ENCODE results near the gene EXD3.

Gene EXD3

GRCh38 chr9:137301081-137301947 is 121.6 kb downstream of the EXD3 start:
- DNase-seq: no peak

DNA sequence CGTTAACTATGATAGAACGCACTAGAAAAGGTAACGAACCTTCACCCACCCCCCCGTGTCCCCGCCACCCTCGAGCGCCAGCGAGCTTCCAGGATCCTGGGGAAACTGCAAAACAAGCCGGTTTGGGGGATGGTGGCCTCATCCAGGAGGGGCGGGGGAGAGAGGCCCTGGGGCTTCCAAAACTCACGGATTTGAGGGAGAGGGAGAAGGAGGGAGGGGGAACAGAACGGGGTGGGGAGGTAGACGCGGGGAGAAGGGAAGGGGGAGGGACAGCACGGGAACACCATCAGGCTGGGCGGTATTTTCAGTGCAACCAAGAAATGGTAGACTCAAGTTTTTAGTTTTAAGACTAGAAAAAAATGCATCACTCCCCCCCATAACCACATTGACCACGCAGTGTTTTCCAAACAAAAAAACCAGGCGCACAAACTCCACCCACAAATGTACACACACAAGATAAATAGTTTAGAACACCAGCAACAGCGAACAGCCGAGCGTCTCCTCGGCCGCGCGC is 122.3 kb downstream of the EXD3 start:
- DNase-seq: no peak

DNA sequence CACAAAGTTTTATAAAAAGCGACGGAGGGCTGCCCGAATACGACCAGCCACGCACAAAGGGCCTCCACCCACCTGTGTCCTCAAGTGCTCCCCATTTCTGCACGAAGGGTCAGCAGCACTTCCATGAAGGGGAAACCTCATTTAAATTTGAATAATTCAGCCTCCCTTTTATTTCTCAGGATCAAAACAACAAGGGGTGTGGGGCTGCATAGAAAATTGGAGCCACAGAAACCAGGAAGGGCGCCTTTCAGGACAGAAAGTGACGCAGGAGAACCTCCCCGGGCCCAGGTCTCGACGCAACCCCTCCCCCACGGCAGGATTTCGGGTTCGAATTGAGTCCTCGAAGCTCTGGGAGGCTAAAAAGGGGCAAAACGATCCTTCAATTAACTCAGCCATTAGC is 123.0 kb downstream of the EXD3 start:
- DNase-seq: no peak

- DNase-seq: no peak
Measured at GRCh38 chr9:137299203-137299565, 123.8 kb downstream of the EXD3 start.

GRCh38 chr9:137298401-137299202 is 124.4 kb downstream of the EXD3 start:
- no peak for DNase-seq

GRCh38 chr9:137297966-137298365 is 125.0 kb downstream of the EXD3 start:
- no peak for DNase-seq

GRCh38 chr9:137296670-137297664 is 126.0 kb downstream of the EXD3 start:
- no peak for DNase-seq

DNA sequence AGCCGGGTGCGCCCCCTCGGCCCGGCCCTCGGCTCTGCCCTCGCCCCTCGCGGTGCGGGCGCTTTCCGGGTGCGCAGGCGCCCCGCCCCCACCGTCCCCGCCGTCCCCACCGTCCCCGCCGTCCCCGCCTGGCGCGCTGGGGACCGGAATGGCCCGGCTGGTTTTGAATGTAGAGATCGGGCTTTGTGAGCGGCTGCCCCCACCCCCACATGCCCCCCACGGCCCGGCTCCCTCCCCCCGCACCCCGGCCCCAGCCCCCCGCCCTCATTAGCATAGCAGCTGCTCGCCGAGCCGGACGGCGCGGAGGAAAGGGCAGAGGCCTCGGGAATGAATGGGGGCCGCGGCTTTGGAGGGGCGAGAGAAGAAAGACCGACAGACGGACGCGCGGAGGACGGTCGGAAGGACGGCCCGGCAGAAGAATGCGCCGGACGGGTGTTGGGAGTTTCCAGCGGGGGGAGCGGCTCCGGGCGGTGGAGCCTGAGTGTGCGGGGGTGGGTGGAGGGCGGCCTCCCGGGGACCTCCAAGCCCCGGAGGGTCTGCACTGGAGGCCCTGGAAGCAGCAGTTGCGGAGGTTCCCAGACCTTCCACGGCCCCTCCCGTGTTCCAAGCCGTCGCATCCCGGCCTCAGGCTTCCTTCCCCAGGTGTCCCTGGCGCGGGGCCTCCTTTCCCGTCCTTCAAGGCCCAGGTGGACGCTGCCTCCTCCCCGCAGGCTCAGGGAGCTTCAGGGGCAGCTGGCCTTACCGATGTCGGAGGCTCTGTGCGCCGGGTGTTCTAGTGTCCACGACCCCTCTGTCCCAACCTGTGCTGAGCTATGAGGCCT is 126.9 kb downstream of the EXD3 start:
- DNase-seq: no peak

- no peak for DNase-seq
Measured at GRCh38 chr9:137295238-137295811, 127.6 kb downstream of the EXD3 start.

DNA sequence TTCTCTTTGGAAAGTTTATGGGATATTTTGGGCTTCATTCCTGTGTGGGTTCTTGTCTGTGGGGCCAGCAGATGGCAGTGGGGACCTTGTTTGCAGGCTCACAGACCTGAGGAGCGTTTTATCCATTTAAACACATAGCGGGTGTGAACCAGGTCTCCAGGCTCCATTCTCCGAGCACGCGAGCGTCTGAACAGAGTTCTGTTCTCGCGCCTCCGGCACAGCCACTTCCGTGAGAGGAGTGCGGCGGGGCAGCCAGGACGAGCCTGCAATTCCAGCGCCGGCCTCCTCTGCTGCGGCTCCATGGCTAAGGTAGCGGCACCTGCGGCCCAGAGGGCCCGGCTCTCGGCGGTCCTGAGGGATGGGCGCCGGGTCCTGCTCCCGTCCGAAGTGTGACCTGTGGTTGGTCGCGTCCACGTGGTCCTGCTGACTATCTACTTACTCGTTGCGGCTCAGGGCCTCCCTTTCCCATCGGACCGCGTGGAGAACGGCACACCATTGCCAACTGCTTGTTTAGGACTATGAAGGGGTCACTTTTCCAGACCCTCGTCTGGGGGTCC is 128.2 kb downstream of the EXD3 start:
- no peak for DNase-seq

DNA sequence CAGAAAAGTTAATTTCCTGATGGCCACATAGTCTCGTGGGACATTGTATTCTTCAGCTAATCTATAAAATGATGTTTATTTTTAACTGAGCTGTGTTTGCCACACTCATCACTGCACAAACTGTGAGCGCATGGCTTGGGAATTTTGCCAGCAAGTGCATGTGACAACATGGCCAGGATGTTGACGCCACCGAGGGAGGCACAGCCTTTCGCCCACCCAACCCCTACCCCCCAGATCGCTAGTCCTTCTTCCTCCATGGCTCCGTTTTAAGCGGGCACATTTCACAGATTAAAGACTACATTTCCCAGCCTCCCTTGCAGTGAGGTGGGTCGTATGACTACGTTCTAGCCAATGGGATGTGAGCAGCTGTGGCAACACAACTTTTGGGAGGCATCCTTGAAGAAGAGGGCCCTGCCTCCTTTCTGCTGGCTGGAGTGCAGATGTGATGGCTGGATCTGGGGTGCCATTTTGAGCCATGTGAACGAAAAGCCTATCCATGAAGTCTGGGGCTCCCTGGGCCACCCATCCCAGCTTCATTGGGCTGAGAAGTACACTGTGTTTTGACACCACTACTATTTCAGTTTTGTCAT is 128.8 kb downstream of the EXD3 start:
- no peak for DNase-seq

- no peak for DNase-seq
Measured at GRCh38 chr9:137293482-137294090, 129.4 kb downstream of the EXD3 start.

GRCh38 chr9:137293094-137293481 is 129.9 kb downstream of the EXD3 start:
- DNase-seq: no peak

DNA sequence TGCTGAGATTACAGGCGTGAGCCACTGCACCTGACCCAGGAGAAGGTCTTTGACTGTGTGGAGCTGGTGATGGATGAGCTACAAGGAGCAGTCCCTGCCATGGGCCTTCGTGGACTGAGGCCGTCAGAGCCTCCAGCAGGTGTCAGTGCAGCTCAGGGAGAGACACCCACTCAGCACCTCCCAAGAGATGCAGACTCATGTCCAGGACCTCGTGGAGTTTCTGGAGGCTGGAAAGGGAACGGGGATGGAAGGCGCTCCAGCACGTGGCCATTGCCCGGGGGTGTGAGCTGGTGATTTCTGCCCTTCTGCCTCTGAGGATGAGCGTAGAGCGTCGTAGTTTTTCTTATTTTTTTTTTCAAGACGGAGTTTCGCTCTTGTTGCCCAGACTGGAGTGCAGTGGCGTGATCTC is 136.0 kb downstream of the EXD3 start:
- no peak for DNase-seq

DNA sequence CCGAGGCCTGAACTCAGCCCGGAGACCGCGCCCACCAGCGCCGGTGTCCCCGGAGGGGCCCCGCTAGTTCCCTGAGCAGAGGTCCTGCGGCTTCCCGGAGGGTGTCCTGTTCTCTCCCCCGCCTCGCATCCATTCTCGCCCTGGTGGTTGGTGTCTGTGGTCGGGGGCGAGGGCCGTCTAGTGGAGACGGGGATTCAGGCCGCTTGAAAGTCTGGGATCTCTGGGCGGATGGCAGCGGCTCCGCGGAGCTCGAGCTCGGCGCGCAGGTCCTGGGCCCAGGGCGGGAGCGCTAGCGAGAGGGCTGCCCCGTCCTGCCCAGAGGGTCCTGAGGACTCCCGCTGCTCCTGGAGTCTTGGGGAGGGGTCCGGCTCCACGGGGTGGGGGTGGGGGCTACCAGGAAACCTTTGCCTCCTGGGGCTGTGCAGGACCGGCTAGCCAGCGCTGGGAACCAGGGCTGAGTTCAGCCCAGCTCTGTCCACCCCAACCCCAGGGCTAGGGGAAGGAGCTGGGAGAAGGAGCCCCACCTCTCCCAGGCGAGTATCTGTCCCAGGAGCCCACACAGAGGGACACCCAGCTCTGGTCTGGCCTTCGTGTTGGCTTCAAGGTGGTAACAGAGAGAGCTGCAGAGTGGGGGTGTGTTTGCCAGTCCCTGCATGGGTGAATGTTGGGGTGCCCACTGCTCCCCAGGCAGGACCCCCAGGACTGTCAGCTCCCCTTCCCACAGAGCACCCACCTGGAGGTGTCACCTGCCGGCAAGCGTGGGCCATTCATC is 141.4 kb downstream of the EXD3 start:
- DNase-seq: no peak

GRCh38 chr9:137280474-137281344 is 142.3 kb downstream of the EXD3 start:
- DNase-seq: no peak

GRCh38 chr9:137279741-137280473 is 143.1 kb downstream of the EXD3 start:
- DNase-seq: no peak
